ENCODE data around the gene PLPPR2. TPM values are rescaled to one million over a fixed set of nuclear protein-coding genes. Genes with fewer than 3 reads are reported as not detected.

PLPPR2 gene
- total RNA-seq, 1 experiment from 2014 or later = 25.2 TPM

DNA sequence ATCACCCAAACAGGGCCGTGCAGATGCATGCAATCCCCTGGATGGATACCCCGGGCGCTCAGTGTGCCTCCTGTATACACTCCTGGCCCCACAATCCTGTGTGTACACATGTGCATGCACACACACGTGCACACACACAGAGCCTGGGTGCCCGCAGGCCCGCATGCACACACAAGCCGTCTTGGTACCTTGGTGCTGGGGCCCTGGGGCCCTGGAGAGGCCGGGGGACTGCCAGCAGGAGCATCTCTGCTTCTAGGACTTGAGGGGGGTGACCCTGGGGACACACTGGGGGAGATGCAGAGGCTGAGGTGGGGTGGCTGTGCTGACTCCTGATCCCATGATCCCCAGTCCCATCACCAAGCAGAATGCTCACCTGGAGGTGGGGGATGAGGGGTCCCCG, 44.4 kb downstream of the PLPPR2 start:
- POLR2A ChIA-PET (ENCODE audit: unreplicated experiment) = no interaction called here

DNA sequence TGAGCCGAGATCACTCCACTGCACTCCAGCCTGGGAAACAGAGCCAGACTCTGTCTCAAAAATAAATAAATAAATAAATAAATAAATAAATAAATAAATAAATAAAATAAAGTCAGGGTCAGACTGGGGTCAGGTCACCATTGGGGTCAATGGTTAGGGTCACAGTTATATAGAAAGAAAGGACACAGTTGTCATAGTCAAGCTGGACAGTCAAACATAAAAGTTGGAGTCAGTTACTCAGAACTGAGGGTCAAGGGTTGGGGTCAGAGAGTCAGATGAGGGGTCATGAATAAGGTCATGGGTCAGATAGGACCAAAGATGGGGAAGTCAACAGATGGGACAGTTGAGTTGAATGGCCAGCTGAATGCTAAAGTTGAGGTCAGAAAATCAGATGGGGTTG, 45.6 kb downstream of the PLPPR2 start:
- no peaks in the 10 kb centered on the region for H4K20me1 ChIP-seq (ENCODE audit: insufficient read depth)
- no peak overlapping the region for H3K4me3 ChIP-seq
- peaks cover 16% of the 10 kb centered on the region for H3F3A ChIP-seq (ENCODE audit: insufficient read depth, low read depth)
- H3K9me3 ChIP-seq (ENCODE audit: insufficient read depth, low read depth) = no peaks in the 10 kb centered on the region
- intact Hi-C loops (cut with micrococcal nuclease; ENCODE audit: unreplicated experiment) = no loop called here
- no TSS peak for BruUV-seq (replicated peaks)
- H3K9me2 ChIP-seq (ENCODE audit: insufficient read depth) = no peaks in the 10 kb centered on the region
- POLR2A ChIA-PET (ENCODE audit: unreplicated experiment) = no interaction called here
- no peak for TF ChIP-seq EZH2 (IDR thresholded peaks at IDR 0.05; ENCODE audit: low read depth)
- TF ChIP-seq, protein P1, sequence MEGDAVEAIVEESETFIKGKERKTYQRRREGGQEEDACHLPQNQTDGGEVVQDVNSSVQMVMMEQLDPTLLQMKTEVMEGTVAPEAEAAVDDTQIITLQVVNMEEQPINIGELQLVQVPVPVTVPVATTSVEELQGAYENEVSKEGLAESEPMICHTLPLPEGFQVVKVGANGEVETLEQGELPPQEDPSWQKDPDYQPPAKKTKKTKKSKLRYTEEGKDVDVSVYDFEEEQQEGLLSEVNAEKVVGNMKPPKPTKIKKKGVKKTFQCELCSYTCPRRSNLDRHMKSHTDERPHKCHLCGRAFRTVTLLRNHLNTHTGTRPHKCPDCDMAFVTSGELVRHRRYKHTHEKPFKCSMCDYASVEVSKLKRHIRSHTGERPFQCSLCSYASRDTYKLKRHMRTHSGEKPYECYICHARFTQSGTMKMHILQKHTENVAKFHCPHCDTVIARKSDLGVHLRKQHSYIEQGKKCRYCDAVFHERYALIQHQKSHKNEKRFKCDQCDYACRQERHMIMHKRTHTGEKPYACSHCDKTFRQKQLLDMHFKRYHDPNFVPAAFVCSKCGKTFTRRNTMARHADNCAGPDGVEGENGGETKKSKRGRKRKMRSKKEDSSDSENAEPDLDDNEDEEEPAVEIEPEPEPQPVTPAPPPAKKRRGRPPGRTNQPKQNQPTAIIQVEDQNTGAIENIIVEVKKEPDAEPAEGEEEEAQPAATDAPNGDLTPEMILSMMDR (conservative IDR thresholded peaks at IDR 0.05) = no peak
- no peaks in the 10 kb centered on the region for H3K4me1 ChIP-seq (replicated peaks; ENCODE audit: insufficient read depth)
- peaks cover 8% of the 10 kb centered on the region; the same call in 1 of the 2 replicates for H3K36me3 ChIP-seq (ENCODE audit: low read depth)
- no peaks in the 10 kb centered on the region for H3K79me2 ChIP-seq (ENCODE audit: low read depth)
- H3K4me2 ChIP-seq = no peak overlapping the region
- CTCF ChIA-PET = interaction anchor here (0.6 kb wide), 1 partner anchor 51 kb away, joined by 4 read pairs; no protein-coding TSS in a partner anchor
- no peak overlapping the region for H2AFZ ChIP-seq
- no peak for DNase-seq
- no peaks in the 10 kb centered on the region for H3K27me3 ChIP-seq (ENCODE audit: insufficient read depth, low read depth)
- no peak overlapping the region for H3K27ac ChIP-seq

More for the DNA sequence above, 44.4 kb downstream of the PLPPR2 start:
- H2AFZ ChIP-seq = no peak overlapping the region
- CTCF ChIA-PET = interaction anchor here (0.6 kb wide), 1 partner anchor 222 kb away, joined by 4 read pairs; no protein-coding TSS in a partner anchor
- H3K4me1 ChIP-seq (replicated peaks; ENCODE audit: insufficient read depth) = no peaks in the 10 kb centered on the region
- no peaks in the 10 kb centered on the region for H3K9me3 ChIP-seq (ENCODE audit: insufficient read depth, low read depth)
- peaks cover 8% of the 10 kb centered on the region; the same call in 1 of the 2 replicates for H3K36me3 ChIP-seq (ENCODE audit: low read depth)
- no peaks in the 10 kb centered on the region for H3K9me2 ChIP-seq (ENCODE audit: insufficient read depth)
- no peaks in the 10 kb centered on the region for H3K79me2 ChIP-seq (ENCODE audit: low read depth)
- TF ChIP-seq, protein P1 (conservative IDR thresholded peaks at IDR 0.05) = no peak
- no peak for TF ChIP-seq EZH2 (IDR thresholded peaks at IDR 0.05; ENCODE audit: low read depth)
- no peaks in the 10 kb centered on the region for H3K27me3 ChIP-seq (ENCODE audit: insufficient read depth, low read depth)
- BruUV-seq (replicated peaks) = no TSS peak
- no peak for DNase-seq
- H3K4me3 ChIP-seq = no peak overlapping the region
- no peak overlapping the region for H3K4me2 ChIP-seq
- H4K20me1 ChIP-seq (ENCODE audit: insufficient read depth) = no peaks in the 10 kb centered on the region
- H3F3A ChIP-seq (ENCODE audit: insufficient read depth, low read depth) = peaks cover 12% of the 10 kb centered on the region
- intact Hi-C loops (cut with micrococcal nuclease; ENCODE audit: unreplicated experiment) = no loop called here
- no peak overlapping the region for H3K27ac ChIP-seq

DNA sequence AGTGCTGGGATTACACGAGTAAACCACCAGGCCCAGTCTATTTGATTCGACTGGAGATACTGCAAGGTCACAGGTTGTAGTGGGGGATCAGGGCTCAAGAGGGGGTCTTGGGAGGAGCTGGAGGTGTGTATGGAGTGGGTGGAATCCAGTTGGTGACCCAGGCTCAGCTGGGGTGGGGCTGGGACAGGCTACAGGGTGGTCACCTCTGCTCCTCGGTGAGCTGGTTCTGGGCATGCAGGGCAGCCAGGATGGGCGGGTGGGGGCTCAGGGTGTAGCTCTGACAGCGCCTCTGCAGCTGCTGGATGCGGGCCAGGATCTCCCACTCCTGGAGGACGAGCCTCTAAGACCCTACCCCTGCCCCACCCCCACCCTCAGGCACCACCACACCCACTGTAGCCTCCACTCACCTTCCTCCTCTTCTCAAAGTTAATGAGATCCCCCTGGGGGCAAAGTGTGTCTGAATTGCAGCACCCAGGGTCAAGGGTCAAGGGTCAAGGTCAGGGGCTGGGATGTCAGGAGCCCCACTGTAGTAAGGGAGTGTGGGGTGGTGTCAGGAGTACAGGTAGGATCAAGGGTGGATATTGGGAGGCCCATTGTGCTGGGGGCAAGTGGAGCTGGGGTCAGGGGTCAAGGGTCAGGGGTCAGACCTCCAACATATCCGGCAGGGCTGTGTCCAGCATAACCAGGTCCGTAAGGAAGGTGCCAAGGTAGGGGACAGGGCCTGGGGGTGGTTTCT, 46.7 kb downstream of the PLPPR2 start:
- Histone ChIP-seq H3F3A (ENCODE audit: insufficient read depth, low read depth) (peaks cover 16% of the 10 kb centered on the region), H4K20me1 (ENCODE audit: insufficient read depth) (no peaks in the 10 kb centered on the region), H3K9me3 (ENCODE audit: insufficient read depth, low read depth) (no peaks in the 10 kb centered on the region), H3K36me3 (ENCODE audit: low read depth) (peaks cover 11% of the 10 kb centered on the region), H3K27me3 (ENCODE audit: insufficient read depth, low read depth) (no peaks in the 10 kb centered on the region), H3K4me3 (no peak overlapping the region), H3K9me2 (ENCODE audit: insufficient read depth) (no peaks in the 10 kb centered on the region), H2AFZ (no peak overlapping the region), H3K27ac (no peak overlapping the region), H3K79me2 (ENCODE audit: low read depth) (no peaks in the 10 kb centered on the region), H3K4me1 (replicated peaks; ENCODE audit: insufficient read depth) (no peaks in the 10 kb centered on the region), H3K4me2 (no peak overlapping the region)
- BruUV-seq (replicated peaks) = no TSS peak
- DNase-seq = no peak
- ChIA-PET POLR2A (ENCODE audit: unreplicated experiment) (no interaction called here), CTCF (no interaction called here)
- intact Hi-C loops (cut with micrococcal nuclease; ENCODE audit: unreplicated experiment) = no loop called here
- TF ChIP-seq EZH2 (IDR thresholded peaks at IDR 0.05; ENCODE audit: low read depth) = no peak

Measured in PC-9 (cell line).